ENCODE data around the gene MEGF11.

Gene MEGF11

GRCh38 chr15:65925338-65925737 lies 328.2 kb downstream of the MEGF11 start:
- H3K4me3 Mint-ChIP-seq = no peak overlapping the region
- ATAC-seq (ENCODE audit: low read depth) (no peak), DNase-seq (ENCODE audit: low spot score in 2 of 2) (no peak)
- no peaks in the 10 kb centered on the region for H3K36me3 Mint-ChIP-seq
- no peaks in the 10 kb centered on the region for H3K9me3 Mint-ChIP-seq
- no peaks in the 10 kb centered on the region for H3K27me3 Mint-ChIP-seq
- peaks cover 26% of the 10 kb centered on the region for H3K4me1 Mint-ChIP-seq
- no peak overlapping the region for H3K27ac Mint-ChIP-seq

- Mint-ChIP-seq H3K36me3 (no peaks in the 10 kb centered on the region), H3K4me1 (peaks cover 28% of the 10 kb centered on the region), H3K9me3 (no peaks in the 10 kb centered on the region), H3K4me3 (no peak overlapping the region), H3K27ac (peak overlapping the region; percentile 9), H3K27me3 (no peaks in the 10 kb centered on the region)
- DNase-seq (ENCODE audit: low spot score in 2 of 2) (no peak), ATAC-seq (ENCODE audit: low read depth) (no peak)
Measured at GRCh38 chr15:65924004-65924403, 329.5 kb downstream of the MEGF11 start.

GRCh38 chr15:65923264-65923663 lies 330.3 kb downstream of the MEGF11 start:
- Mint-ChIP-seq H3K27ac (no peak overlapping the region), H3K36me3 (no peaks in the 10 kb centered on the region), H3K4me3 (no peak overlapping the region), H3K27me3 (no peaks in the 10 kb centered on the region), H3K4me1 (peaks cover 35% of the 10 kb centered on the region), H3K9me3 (no peaks in the 10 kb centered on the region)
- DNase-seq (ENCODE audit: low spot score in 2 of 2) (no peak), ATAC-seq (ENCODE audit: low read depth) (no peak)

- Mint-ChIP-seq H3K4me3 (no peak overlapping the region), H3K9me3 (no peaks in the 10 kb centered on the region), H3K27me3 (no peaks in the 10 kb centered on the region), H3K27ac (no peak overlapping the region), H3K36me3 (no peaks in the 10 kb centered on the region), H3K4me1 (peaks cover 39% of the 10 kb centered on the region)
- ATAC-seq (ENCODE audit: low read depth) (no peak), DNase-seq (ENCODE audit: low spot score in 2 of 2) (no peak)
Measured at GRCh38 chr15:65922621-65923020, 330.9 kb downstream of the MEGF11 start.

- peak in 1 of 2 donors; percentile 11 for DNase-seq (ENCODE audit: low spot score in 2 of 2)
- Mint-ChIP-seq H3K4me1 (peaks cover 44% of the 10 kb centered on the region), H3K27me3 (no peaks in the 10 kb centered on the region), H3K4me3 (peak overlapping the region; percentile 59), H3K36me3 (no peaks in the 10 kb centered on the region), H3K9me3 (no peaks in the 10 kb centered on the region), H3K27ac (peak overlapping the region; percentile 85)
- ATAC-seq (ENCODE audit: low read depth) = peak; percentile 21
Measured at GRCh38 chr15:65921780-65922179, 331.8 kb downstream of the MEGF11 start.

GRCh38 chr15:65920825-65921309 lies 332.7 kb downstream of the MEGF11 start:
- H3K36me3 Mint-ChIP-seq = no peaks in the 10 kb centered on the region
- no peak for ATAC-seq (ENCODE audit: low read depth)
- peaks cover 53% of the 10 kb centered on the region for H3K4me1 Mint-ChIP-seq
- H3K27me3 Mint-ChIP-seq = no peaks in the 10 kb centered on the region
- no peak overlapping the region for H3K4me3 Mint-ChIP-seq
- peak overlapping the region; percentile 85 for H3K27ac Mint-ChIP-seq
- DNase-seq (ENCODE audit: low spot score in 2 of 2) = no peak
- no peaks in the 10 kb centered on the region for H3K9me3 Mint-ChIP-seq

- Mint-ChIP-seq H3K27ac (peak overlapping the region; percentile 85), H3K4me1 (peaks cover 60% of the 10 kb centered on the region)
Measured at GRCh38 chr15:65920121-65920520, 333.4 kb downstream of the MEGF11 start.

GRCh38 chr15:65919353-65919752 lies 334.2 kb downstream of the MEGF11 start:
- Mint-ChIP-seq H3K36me3 (no peaks in the 10 kb centered on the region), H3K9me3 (no peaks in the 10 kb centered on the region), H3K4me1 (peaks cover 68% of the 10 kb centered on the region), H3K27ac (no peak overlapping the region), H3K4me3 (no peak overlapping the region), H3K27me3 (no peaks in the 10 kb centered on the region)
- ATAC-seq (ENCODE audit: low read depth) (no peak), DNase-seq (ENCODE audit: low spot score in 2 of 2) (no peak)

More at GRCh38 chr15:65920121-65920520, 333.4 kb downstream of the MEGF11 start:
- no peak for DNase-seq (ENCODE audit: low spot score in 2 of 2)
- Mint-ChIP-seq H3K27me3 (no peaks in the 10 kb centered on the region), H3K4me3 (no peak overlapping the region), H3K36me3 (no peaks in the 10 kb centered on the region), H3K9me3 (no peaks in the 10 kb centered on the region)
- no peak for ATAC-seq (ENCODE audit: low read depth)

- no peak for DNase-seq (ENCODE audit: low spot score in 2 of 2)
- ATAC-seq (ENCODE audit: low read depth) = no peak
- H3K36me3 Mint-ChIP-seq = no peaks in the 10 kb centered on the region
- H3K4me3 Mint-ChIP-seq = no peak overlapping the region
- H3K27ac Mint-ChIP-seq = peak overlapping the region; percentile 92
- H3K9me3 Mint-ChIP-seq = no peaks in the 10 kb centered on the region
- H3K4me1 Mint-ChIP-seq = peaks cover 68% of the 10 kb centered on the region
- no peaks in the 10 kb centered on the region for H3K27me3 Mint-ChIP-seq
Measured at GRCh38 chr15:65918945-65919344, 334.6 kb downstream of the MEGF11 start.

GRCh38 chr15:65918357-65918920 lies 335.1 kb downstream of the MEGF11 start:
- peaks cover 68% of the 10 kb centered on the region for H3K4me1 Mint-ChIP-seq
- H3K27ac Mint-ChIP-seq = peak overlapping the region; percentile 92
- ATAC-seq (ENCODE audit: low read depth) (no peak), DNase-seq (ENCODE audit: low spot score in 2 of 2) (no peak)
- no peaks in the 10 kb centered on the region for H3K36me3 Mint-ChIP-seq
- peak overlapping the region; percentile 15 for H3K4me3 Mint-ChIP-seq
- no peaks in the 10 kb centered on the region for H3K9me3 Mint-ChIP-seq
- H3K27me3 Mint-ChIP-seq = no peaks in the 10 kb centered on the region

- no peak overlapping the region for H3K4me3 Mint-ChIP-seq
Measured at GRCh38 chr15:65917936-65918335, 335.6 kb downstream of the MEGF11 start.

GRCh38 chr15:65917407-65917756 lies 336.2 kb downstream of the MEGF11 start:
- Mint-ChIP-seq H3K4me3 (peak overlapping the region; percentile 71), H3K27ac (peak overlapping the region; percentile 92), H3K4me1 (peaks cover 67% of the 10 kb centered on the region), H3K36me3 (no peaks in the 10 kb centered on the region), H3K9me3 (no peaks in the 10 kb centered on the region), H3K27me3 (no peaks in the 10 kb centered on the region)
- ATAC-seq (ENCODE audit: low read depth) = no peak
- peak in 1 of 2 donors; percentile 40 for DNase-seq (ENCODE audit: low spot score in 2 of 2)

More at GRCh38 chr15:65917936-65918335, 335.6 kb downstream of the MEGF11 start:
- Mint-ChIP-seq H3K27me3 (no peaks in the 10 kb centered on the region), H3K36me3 (no peaks in the 10 kb centered on the region), H3K9me3 (no peaks in the 10 kb centered on the region), H3K4me1 (peaks cover 68% of the 10 kb centered on the region), H3K27ac (peak overlapping the region; percentile 92)
- DNase-seq (ENCODE audit: low spot score in 2 of 2) = no peak
- no peak for ATAC-seq (ENCODE audit: low read depth)

- peak overlapping the region; percentile 71 for H3K4me3 Mint-ChIP-seq
- no peaks in the 10 kb centered on the region for H3K36me3 Mint-ChIP-seq
- H3K4me1 Mint-ChIP-seq = peaks cover 61% of the 10 kb centered on the region
- ATAC-seq (ENCODE audit: low read depth) = peak; percentile 88
- peak; percentile 48 to 62 for DNase-seq (ENCODE audit: low spot score in 2 of 2)
- H3K27me3 Mint-ChIP-seq = no peaks in the 10 kb centered on the region
- peak overlapping the region; percentile 92 for H3K27ac Mint-ChIP-seq
- H3K9me3 Mint-ChIP-seq = no peaks in the 10 kb centered on the region
Measured at GRCh38 chr15:65916664-65917406, 336.7 kb downstream of the MEGF11 start.

- H3K36me3 Mint-ChIP-seq = peaks cover 1% of the 10 kb centered on the region
- H3K4me1 Mint-ChIP-seq = peaks cover 54% of the 10 kb centered on the region
- no peaks in the 10 kb centered on the region for H3K27me3 Mint-ChIP-seq
- peak overlapping the region; percentile 37 for H3K4me3 Mint-ChIP-seq
- H3K27ac Mint-ChIP-seq = peak overlapping the region; percentile 92
- DNase-seq (ENCODE audit: low spot score in 2 of 2) (no peak), ATAC-seq (ENCODE audit: low read depth) (no peak)
- H3K9me3 Mint-ChIP-seq = no peaks in the 10 kb centered on the region
Measured at GRCh38 chr15:65916041-65916663, 337.4 kb downstream of the MEGF11 start.
